ENCODE results near the gene ZNF644. TPM values are rescaled to one million over a fixed set of nuclear protein-coding genes. Genes with fewer than 3 reads are reported as not detected.

Gene ZNF644
- total and polyA plus RNA-seq, 4 donors = 6.8 to 38.8 (median 27.2) TPM

DNA sequence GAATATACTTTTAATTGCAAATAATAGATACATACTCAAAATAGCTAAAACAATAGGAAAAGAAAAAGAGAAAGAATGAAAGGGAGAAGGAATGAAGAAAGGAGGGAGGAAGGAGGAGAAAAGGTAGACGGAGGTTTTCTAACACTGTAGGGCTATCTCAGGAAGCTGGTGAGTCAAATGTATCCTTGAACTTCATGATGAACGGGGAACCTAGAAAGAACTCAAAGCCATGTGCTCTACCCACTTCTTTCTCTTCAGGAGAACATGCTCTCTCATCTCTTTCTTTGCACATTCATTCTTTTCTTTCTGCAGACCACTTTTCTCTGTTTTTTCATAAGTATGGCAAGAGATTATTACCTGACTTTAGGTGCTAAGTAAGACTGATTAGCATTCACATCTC is 37.3 kb upstream of the ZNF644 start:
- Histone ChIP-seq H3K4me1 (ENCODE audit: control insufficient read depth in 4 of 4, insufficient read depth in 4 of 4, low read length in 3 of 4) (no peaks in the 10 kb centered on the region), H3K9me3 (ENCODE audit: control insufficient read depth in 4 of 4, low read length in 3 of 4) (no peaks in the 10 kb centered on the region), H3K27ac (ENCODE audit: low read depth in 1 of 2, low read length in 2 of 2) (no peak overlapping the region), H3K36me3 (ENCODE audit: control insufficient read depth in 4 of 4, insufficient read depth in 3 of 4, low read depth in 1 of 4, low read length in 3 of 4) (no peaks in the 10 kb centered on the region), H3K9ac (ENCODE audit: low read depth in 1 of 2, low read length in 2 of 2) (no peak overlapping the region), H3K27me3 (ENCODE audit: control insufficient read depth in 4 of 4, insufficient read depth in 4 of 4, low read length in 3 of 4) (no peaks in the 10 kb centered on the region), H3K4me3 (ENCODE audit: low read depth in 1 of 3, low read length in 3 of 3) (no peak overlapping the region)
- DNase-seq (ENCODE audit: low spot score) = no peak
- TF ChIP-seq HNF4G (IDR thresholded peaks at IDR 0.05) (no peak), GABPA (IDR thresholded peaks at IDR 0.05 in 1 of 2, conservative IDR thresholded peaks at IDR 0.05 in 1 of 2) (no peak), NR2F2 (IDR thresholded peaks at IDR 0.05) (no peak), SP1 (IDR thresholded peaks at IDR 0.05) (no peak), YY1 (IDR thresholded peaks at IDR 0.05) (no peak), ZBTB33 (IDR thresholded peaks at IDR 0.05) (no peak), TAF1 (conservative IDR thresholded peaks at IDR 0.05) (no peak), MAX (IDR thresholded peaks at IDR 0.05) (no peak)
- TF ChIP-seq, protein P1, sequence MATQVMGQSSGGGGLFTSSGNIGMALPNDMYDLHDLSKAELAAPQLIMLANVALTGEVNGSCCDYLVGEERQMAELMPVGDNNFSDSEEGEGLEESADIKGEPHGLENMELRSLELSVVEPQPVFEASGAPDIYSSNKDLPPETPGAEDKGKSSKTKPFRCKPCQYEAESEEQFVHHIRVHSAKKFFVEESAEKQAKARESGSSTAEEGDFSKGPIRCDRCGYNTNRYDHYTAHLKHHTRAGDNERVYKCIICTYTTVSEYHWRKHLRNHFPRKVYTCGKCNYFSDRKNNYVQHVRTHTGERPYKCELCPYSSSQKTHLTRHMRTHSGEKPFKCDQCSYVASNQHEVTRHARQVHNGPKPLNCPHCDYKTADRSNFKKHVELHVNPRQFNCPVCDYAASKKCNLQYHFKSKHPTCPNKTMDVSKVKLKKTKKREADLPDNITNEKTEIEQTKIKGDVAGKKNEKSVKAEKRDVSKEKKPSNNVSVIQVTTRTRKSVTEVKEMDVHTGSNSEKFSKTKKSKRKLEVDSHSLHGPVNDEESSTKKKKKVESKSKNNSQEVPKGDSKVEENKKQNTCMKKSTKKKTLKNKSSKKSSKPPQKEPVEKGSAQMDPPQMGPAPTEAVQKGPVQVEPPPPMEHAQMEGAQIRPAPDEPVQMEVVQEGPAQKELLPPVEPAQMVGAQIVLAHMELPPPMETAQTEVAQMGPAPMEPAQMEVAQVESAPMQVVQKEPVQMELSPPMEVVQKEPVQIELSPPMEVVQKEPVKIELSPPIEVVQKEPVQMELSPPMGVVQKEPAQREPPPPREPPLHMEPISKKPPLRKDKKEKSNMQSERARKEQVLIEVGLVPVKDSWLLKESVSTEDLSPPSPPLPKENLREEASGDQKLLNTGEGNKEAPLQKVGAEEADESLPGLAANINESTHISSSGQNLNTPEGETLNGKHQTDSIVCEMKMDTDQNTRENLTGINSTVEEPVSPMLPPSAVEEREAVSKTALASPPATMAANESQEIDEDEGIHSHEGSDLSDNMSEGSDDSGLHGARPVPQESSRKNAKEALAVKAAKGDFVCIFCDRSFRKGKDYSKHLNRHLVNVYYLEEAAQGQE (IDR thresholded peaks at IDR 0.05) = no peak
- TF ChIP-seq, protein P2, sequence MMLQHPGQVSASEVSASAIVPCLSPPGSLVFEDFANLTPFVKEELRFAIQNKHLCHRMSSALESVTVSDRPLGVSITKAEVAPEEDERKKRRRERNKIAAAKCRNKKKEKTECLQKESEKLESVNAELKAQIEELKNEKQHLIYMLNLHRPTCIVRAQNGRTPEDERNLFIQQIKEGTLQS (IDR thresholded peaks at IDR 0.05) = no peak
- TF ChIP-seq, protein P3, sequence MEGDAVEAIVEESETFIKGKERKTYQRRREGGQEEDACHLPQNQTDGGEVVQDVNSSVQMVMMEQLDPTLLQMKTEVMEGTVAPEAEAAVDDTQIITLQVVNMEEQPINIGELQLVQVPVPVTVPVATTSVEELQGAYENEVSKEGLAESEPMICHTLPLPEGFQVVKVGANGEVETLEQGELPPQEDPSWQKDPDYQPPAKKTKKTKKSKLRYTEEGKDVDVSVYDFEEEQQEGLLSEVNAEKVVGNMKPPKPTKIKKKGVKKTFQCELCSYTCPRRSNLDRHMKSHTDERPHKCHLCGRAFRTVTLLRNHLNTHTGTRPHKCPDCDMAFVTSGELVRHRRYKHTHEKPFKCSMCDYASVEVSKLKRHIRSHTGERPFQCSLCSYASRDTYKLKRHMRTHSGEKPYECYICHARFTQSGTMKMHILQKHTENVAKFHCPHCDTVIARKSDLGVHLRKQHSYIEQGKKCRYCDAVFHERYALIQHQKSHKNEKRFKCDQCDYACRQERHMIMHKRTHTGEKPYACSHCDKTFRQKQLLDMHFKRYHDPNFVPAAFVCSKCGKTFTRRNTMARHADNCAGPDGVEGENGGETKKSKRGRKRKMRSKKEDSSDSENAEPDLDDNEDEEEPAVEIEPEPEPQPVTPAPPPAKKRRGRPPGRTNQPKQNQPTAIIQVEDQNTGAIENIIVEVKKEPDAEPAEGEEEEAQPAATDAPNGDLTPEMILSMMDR (IDR thresholded peaks at IDR 0.05; ENCODE audit: low read depth, low read length, missing input control) = no peak
- WGBS = 70% methylated on average over 2 of the region's 2 CpGs

GRCh38 chr1:91057784-91058183 is 35.9 kb upstream of the ZNF644 start:
- Histone ChIP-seq H3K27me3 (ENCODE audit: control insufficient read depth in 4 of 4, insufficient read depth in 4 of 4, low read length in 3 of 4) (no peaks in the 10 kb centered on the region), H3K9ac (ENCODE audit: low read depth in 1 of 2, low read length in 2 of 2) (no peak overlapping the region), H3K4me1 (ENCODE audit: control insufficient read depth in 4 of 4, insufficient read depth in 4 of 4, low read length in 3 of 4) (no peaks in the 10 kb centered on the region), H3K9me3 (ENCODE audit: control insufficient read depth in 4 of 4, low read length in 3 of 4) (no peaks in the 10 kb centered on the region), H3K4me3 (ENCODE audit: low read depth in 1 of 3, low read length in 3 of 3) (no peak overlapping the region), H3K36me3 (ENCODE audit: control insufficient read depth in 4 of 4, insufficient read depth in 3 of 4, low read depth in 1 of 4, low read length in 3 of 4) (no peaks in the 10 kb centered on the region), H3K27ac (ENCODE audit: low read depth in 1 of 2, low read length in 2 of 2) (no peak overlapping the region)
- no peak for DNase-seq (ENCODE audit: low spot score)
- TF ChIP-seq FOXA2 (IDR thresholded peaks at IDR 0.05) (no peak), TAF1 (conservative IDR thresholded peaks at IDR 0.05) (no peak), NR2F2 (IDR thresholded peaks at IDR 0.05) (no peak), HNF4A (conservative IDR thresholded peaks at IDR 0.05) (no peak), SP1 (IDR thresholded peaks at IDR 0.05) (no peak), GABPA (IDR thresholded peaks at IDR 0.05 in 1 of 2, conservative IDR thresholded peaks at IDR 0.05 in 1 of 2) (no peak), FOXA1 (IDR thresholded peaks at IDR 0.05) (no peak), YY1 (IDR thresholded peaks at IDR 0.05) (no peak), HNF4G (IDR thresholded peaks at IDR 0.05) (no peak), RXRA (IDR thresholded peaks at IDR 0.05) (no peak), RAD21 (IDR thresholded peaks at IDR 0.05) (no peak), JUND (IDR thresholded peaks at IDR 0.05) (no peak)
- TF ChIP-seq, protein P3 (IDR thresholded peaks at IDR 0.05; ENCODE audit: low read depth, low read length, missing input control) = no peak
- TF ChIP-seq, protein P1 (IDR thresholded peaks at IDR 0.05) = no peak
- TF ChIP-seq, protein P2 (IDR thresholded peaks at IDR 0.05) = no peak
- WGBS = 77% methylated on average over 2 of the region's 2 CpGs
